Neuronal stem cell (in vitro differentiated cells): Measurements from ENCODE around the gene RAB42.

Experiments used
- DNase-seq: peaks from one replicate; pipeline ENCODE4 v3.0.0-alpha.2; 2013; ENCODE audit warnings: low spot score
- H2AFZ ChIP-seq: one replicate; pipeline ENCODE4 v1.6.1; 2013; ENCODE audit warnings: mild to moderate bottlenecking, low read length, inconsistent platforms
- H2AK5ac ChIP-seq: 2 replicates; pipeline ENCODE4 v1.6.1; 2013; ENCODE audit warnings: low read depth, mild to moderate bottlenecking, inconsistent platforms, low read length, moderate library complexity, mixed read lengths
- H2BK120ac ChIP-seq: 2 replicates; pipeline ENCODE4 v1.6.1; 2013; ENCODE audit warnings: low read depth, mild to moderate bottlenecking, inconsistent platforms, low read length, moderate library complexity, mixed read lengths
- H2BK12ac ChIP-seq: one replicate; pipeline ENCODE4 v1.6.1; 2013; ENCODE audit warnings: low read length, inconsistent platforms
- H2BK15ac ChIP-seq: 2 replicates; pipeline ENCODE4 v1.6.1; 2013; ENCODE audit warnings: mild to moderate bottlenecking, low read length, inconsistent platforms, mixed read lengths
- H2BK5ac ChIP-seq: one replicate; pipeline ENCODE4 v1.6.1; 2013; ENCODE audit warnings: inconsistent platforms, mild to moderate bottlenecking, low read length, moderate library complexity
- H3K14ac ChIP-seq: one replicate; pipeline ENCODE4 v1.6.1; 2013; ENCODE audit warnings: low read length, inconsistent platforms
- H3K18ac ChIP-seq: 2 replicates; pipeline ENCODE4 v1.6.1; 2013; ENCODE audit warnings: low read length, inconsistent platforms
- H3K23ac ChIP-seq: 2 replicates; pipeline ENCODE4 v1.6.1; 2013; ENCODE audit warnings: low read depth, mild to moderate bottlenecking, mixed read lengths, low read length, inconsistent platforms; ENCODE audit not compliant: poor library complexity
- H3K27ac ChIP-seq: replicated peaks from 3 replicates; pipeline ENCODE4 v1.5.1; 2013; ENCODE audit warnings: low read length, inconsistent platforms
- H3K27me3 ChIP-seq, 3 experiments: 2 replicates each; pipeline ENCODE4 v1.6.1; 2013; ENCODE audit warnings: low read length in 3 of 3, mild to moderate bottlenecking in 2 of 3, inconsistent platforms in 1 of 3, low read depth in 1 of 3, mixed read lengths in 1 of 3, moderate library complexity in 1 of 3; ENCODE audit not compliant: control insufficient read depth in 3 of 3, insufficient read depth in 3 of 3
- H3K36me3 ChIP-seq, 2 donors: replicated peaks in 1 of 2; 2 replicates each; pipeline ENCODE4 v1.6.1; 2013; ENCODE audit warnings: low read length in 2 of 2; ENCODE audit not compliant: control insufficient read depth in 2 of 2, insufficient read depth in 2 of 2
- H3K4ac ChIP-seq: 2 replicates; pipeline ENCODE4 v1.6.1; 2013; ENCODE audit warnings: inconsistent platforms, mild to moderate bottlenecking, low read length, moderate library complexity
- H3K4me1 ChIP-seq, 2 donors: 1 replicate in 1 of 2; 2 replicates in 1 of 2; pipeline ENCODE4 v1.6.1; 2013; ENCODE audit warnings: low read length in 2 of 2, low read depth in 1 of 2; ENCODE audit not compliant: control insufficient read depth in 2 of 2, insufficient read depth in 1 of 2
- H3K4me2 ChIP-seq: one replicate; pipeline ENCODE4 v1.6.1; 2013; ENCODE audit warnings: mild to moderate bottlenecking, low read length, inconsistent platforms; ENCODE audit not compliant: insufficient read depth, poor library complexity, severe bottlenecking
- H3K4me3 ChIP-seq, 2 donors: 2 replicates each; pipeline ENCODE4 v1.5.1; 2013; ENCODE audit warnings: low read length in 2 of 2, mild to moderate bottlenecking in 2 of 2, inconsistent platforms in 1 of 2, moderate library complexity in 1 of 2
- H3K79me1 ChIP-seq: one replicate; pipeline ENCODE4 v1.6.1; 2013; ENCODE audit warnings: low read depth, mild to moderate bottlenecking, inconsistent platforms, low read length, moderate library complexity
- H3K9ac ChIP-seq: one replicate; pipeline ENCODE4 v1.6.1; 2013; ENCODE audit warnings: mild to moderate bottlenecking, low read depth, low read length, inconsistent platforms; ENCODE audit not compliant: poor library complexity
- H3K9me3 ChIP-seq, 2 donors: replicated peaks in 1 of 2; 2 replicates each; pipeline versions ENCODE3 to v1.6.1; 2013; ENCODE audit warnings: low read length in 2 of 2, mild to moderate bottlenecking in 2 of 2, inconsistent platforms in 1 of 2, low read depth in 1 of 2, mixed read lengths in 1 of 2, moderate library complexity in 1 of 2; ENCODE audit not compliant: control insufficient read depth in 2 of 2, insufficient read depth in 1 of 2
- H4K8ac ChIP-seq: one replicate; pipeline ENCODE4 v1.6.1; 2013; ENCODE audit warnings: low read depth, mild to moderate bottlenecking, inconsistent platforms, low read length, moderate library complexity
- H4K91ac ChIP-seq: one replicate; pipeline ENCODE4 v1.6.1; 2013; ENCODE audit warnings: low read length, low read depth, mild to moderate bottlenecking, inconsistent platforms; ENCODE audit not compliant: poor library complexity
- WGBS, 2 donors: extraction: QIAGEN DNeasy Blood & Tissue Kit; methylation state at CpG; one replicate each; pipeline ENCODE4 v1.1.7; 2013; ENCODE audit warnings: missing lambda C conversion rate in 2 of 2, mixed read lengths in 1 of 2; ENCODE audit not compliant: insufficient read length in 2 of 2, insufficient replicate concordance in 1 of 2; ENCODE audit errors: extremely low coverage in 2 of 2; 5-methylcytosine and 5-hydroxymethylcytosine counted together

The RAB42 gene

GRCh38 chr1:28642056-28642846 lies 50.2 kb downstream of the RAB42 start:
- Histone ChIP-seq H3K4me3 (peak overlapping the region; percentile 88 to 89), H3K9me3 (no peaks in the 10 kb centered on the region), H3K79me1 (no peaks in the 10 kb centered on the region), H3K18ac (peak overlapping the region; percentile 84), H3K9ac (peak overlapping the region; percentile 97), H3K27ac (peak overlapping the region; percentile 71), H3K23ac (peak overlapping the region; percentile 82), H2BK120ac (no peak overlapping the region), H4K8ac (no peak overlapping the region), H3K4me1 (peaks cover 4% of the 10 kb centered on the region in 2 donors), H2BK5ac (no peak overlapping the region), H3K36me3 (peaks cover 0 to 4% of the 10 kb centered on the region in 2 donors), H2BK12ac (no peak overlapping the region), H3K27me3 (no peaks in the 10 kb centered on the region), H3K14ac (peak overlapping the region; percentile 89), H2AK5ac (no peak overlapping the region), H2BK15ac (no peak overlapping the region), H3K4me2 (peak overlapping the region; percentile 55), H4K91ac (no peak overlapping the region), H3K4ac (no peak overlapping the region), H2AFZ (peak overlapping the region; percentile 93)
- peak; percentile 21 for DNase-seq
- no CpG with 5 or more reads among the region's 26 CpGs for WGBS, 2 donors

GRCh38 chr1:28642847-28643635 lies 51.0 kb downstream of the RAB42 start, which contains the start of gene TAF12:
TSS of gene TAF12 (minus strand) at chr1:28643067. CDS start at chr1:28622081, 20,986 bp downstream.
- WGBS, 2 donors, result no CpG with 5 or more reads among the region's 49 CpGs

GRCh38 chr1:28644494-28644893 lies 52.4 kb downstream of the RAB42 start:
- no peak overlapping the region for H2BK12ac ChIP-seq
- H3K23ac ChIP-seq, result no peak overlapping the region
- no peak overlapping the region for H4K91ac ChIP-seq
- H3K36me3 ChIP-seq, result peaks cover 0 to 4% of the 10 kb centered on the region in 2 donors
- no peak for DNase-seq
- H3K4me3 ChIP-seq, result no peak overlapping the region
- WGBS, 2 donors, result no CpG with 5 or more reads among the region's 3 CpGs
- H3K4me2 ChIP-seq, result no peak overlapping the region
- H3K27me3 ChIP-seq, result no peaks in the 10 kb centered on the region
- no peak overlapping the region for H3K27ac ChIP-seq
- no peak overlapping the region for H3K9ac ChIP-seq
- no peak overlapping the region for H3K4ac ChIP-seq
- H3K4me1 ChIP-seq, result peaks cover 5 to 6% of the 10 kb centered on the region in 2 donors
- no peak overlapping the region for H2AFZ ChIP-seq
- no peak overlapping the region for H2AK5ac ChIP-seq
- H3K18ac ChIP-seq, result no peak overlapping the region
- H3K9me3 ChIP-seq, result no peaks in the 10 kb centered on the region
- H2BK5ac ChIP-seq, result no peak overlapping the region
- H3K14ac ChIP-seq, result no peak overlapping the region
- H2BK120ac ChIP-seq, result no peak overlapping the region
- no peak overlapping the region for H2BK15ac ChIP-seq
- no peaks in the 10 kb centered on the region for H3K79me1 ChIP-seq
- H4K8ac ChIP-seq, result no peak overlapping the region

More at GRCh38 chr1:28642847-28643635, 51.0 kb downstream of the RAB42 start, which contains the start of gene TAF12:
- H2BK120ac ChIP-seq, result no peak within 1 kb of the TSS
- H2AK5ac ChIP-seq, result no peak within 1 kb of the TSS
- H3K18ac ChIP-seq, result peak within 1 kb of the TSS; percentile 84
- H3K23ac ChIP-seq, result peak within 1 kb of the TSS; percentile 82
- no peak within 1 kb of the TSS for H2BK5ac ChIP-seq
- H3K14ac ChIP-seq, result peak within 1 kb of the TSS; percentile 89
- DNase-seq, result peak; percentile 93
- H2AFZ ChIP-seq, result peak within 1 kb of the TSS; percentile 93
- H3K4ac ChIP-seq, result no peak within 1 kb of the TSS
- peaks cover 0 to 4% of the 10 kb centered on the region in 2 donors for H3K36me3 ChIP-seq
- H4K8ac ChIP-seq, result no peak within 1 kb of the TSS
- H3K9me3 ChIP-seq, result no peaks in the 10 kb centered on the region
- no peak within 1 kb of the TSS for H2BK12ac ChIP-seq
- peak within 1 kb of the TSS; percentile 55 for H3K4me2 ChIP-seq
- peak within 1 kb of the TSS; percentile 97 for H3K9ac ChIP-seq
- H3K4me3 ChIP-seq, result peak within 1 kb of the TSS; percentile 88 to 89
- H3K27me3 ChIP-seq, result no peaks in the 10 kb centered on the region
- H3K79me1 ChIP-seq, result no peaks in the 10 kb centered on the region
- no peak within 1 kb of the TSS for H4K91ac ChIP-seq
- H3K27ac ChIP-seq, result peak within 1 kb of the TSS; percentile 78
- H3K4me1 ChIP-seq, result peaks cover 4 to 6% of the 10 kb centered on the region in 2 donors
- H2BK15ac ChIP-seq, result no peak within 1 kb of the TSS
